Suprapubic skin (tissue), 4 donors: ENCODE data around the gene UQCC5. TPM values are rescaled to one million over a fixed set of nuclear protein-coding genes. Genes with fewer than 3 reads are reported as not detected.
"Not testable (repeated sequence)": the region's sequence is repeated elsewhere in the genome, so short reads cannot be mapped to it uniquely, and the experiment has no call there.

Experiments used
- DNase-seq, 2 donors: peaks; one replicate each; pipeline ENCODE4 v3.0.0-alpha.2; 2019; ENCODE audit warnings: low spot score in 2 of 2
- H3K27ac ChIP-seq: fragments of 200-600 bp; sonication (generic); one replicate; pipeline ENCODE4 v1.5.1; 2019
- H3K27me3 ChIP-seq: fragments of 200-600 bp; sonication (generic); one replicate; pipeline ENCODE4 v1.5.1; 2019
- H3K36me3 ChIP-seq: fragments of 200-600 bp; sonication (generic); one replicate; pipeline ENCODE4 v1.5.1; 2019
- H3K4me1 ChIP-seq: fragments of 200-600 bp; sonication (generic); one replicate; pipeline ENCODE4 v1.5.1; 2019
- H3K4me3 ChIP-seq: fragments of 200-600 bp; sonication (generic); one replicate; pipeline ENCODE4 v1.5.1; 2019; ENCODE audit warnings: mild to moderate bottlenecking
- H3K9me3 ChIP-seq: fragments of 200-600 bp; sonication (generic); one replicate; pipeline ENCODE4 v1.5.1; 2019
- EP300 ChIP-seq: sonication (generic); formaldehyde crosslinking; IDR thresholded peaks from one replicate; pipeline ENCODE4 v1.6.1; 2017; ENCODE audit warnings: antibody characterized with exemption
- POLR2A ChIP-seq, 2 donors: fragments of 450-650 bp; IDR thresholded peaks; one replicate each; pipeline ENCODE4 v1.6.1; 2017; ENCODE audit warnings: antibody characterized with exemption in 2 of 2, mild to moderate bottlenecking in 2 of 2, moderate library complexity in 2 of 2
- POLR2AphosphoS5 ChIP-seq, 3 donors: sonication (generic); formaldehyde crosslinking; IDR thresholded peaks; one replicate each; pipeline ENCODE4 v1.6.1; 2017; ENCODE audit warnings: antibody characterized with exemption in 3 of 3
- WGBS: methylation state at CpG from one replicate; pipeline ENCODE4 v1.1.5; 2018; 5-methylcytosine and 5-hydroxymethylcytosine counted together
- total RNA-seq, 4 donors: library from RNA; depleted of rRNA; stranded (reverse); fragments of >200 nt; gene quantifications; one replicate each; pipeline ENCODE4 v1.1.0, GENCODE V29; 2016
- TF ChIP-seq, protein P1 (sequence below), 2 donors: fragments of 200-600 bp in 1 of 2; fragments of 450-650 bp in 1 of 2; sonication (generic) in 1 of 2; IDR thresholded peaks; one replicate each; pipeline ENCODE4 v1.5.1; 2016 to 2019; ENCODE audit warnings: antibody characterized with exemption in 2 of 2, mild to moderate bottlenecking in 1 of 2, moderate library complexity in 1 of 2

Gene UQCC5
- total RNA-seq, 4 donors from 2014 or later = 0.68 to 4.0 (median 1.2) TPM

- peaks cover 26% of the 10 kb centered on the region for H3K4me1 ChIP-seq
- H3K36me3 ChIP-seq = peaks cover 50% of the 10 kb centered on the region
- peak overlapping the region; percentile 74 for H3K27ac ChIP-seq
- H3K9me3 ChIP-seq = no peaks in the 10 kb centered on the region
- no peaks in the 10 kb centered on the region for H3K27me3 ChIP-seq
- WGBS = 89% methylated on average over 18 of the region's 18 CpGs
- DNase-seq = peak in 1 of 2 donors; percentile 62
- TF ChIP-seq EP300 = no peak
- no peak for TF ChIP-seq POLR2AphosphoS5 (IDR thresholded peaks at IDR 0.05)
- TF ChIP-seq, protein P1, sequence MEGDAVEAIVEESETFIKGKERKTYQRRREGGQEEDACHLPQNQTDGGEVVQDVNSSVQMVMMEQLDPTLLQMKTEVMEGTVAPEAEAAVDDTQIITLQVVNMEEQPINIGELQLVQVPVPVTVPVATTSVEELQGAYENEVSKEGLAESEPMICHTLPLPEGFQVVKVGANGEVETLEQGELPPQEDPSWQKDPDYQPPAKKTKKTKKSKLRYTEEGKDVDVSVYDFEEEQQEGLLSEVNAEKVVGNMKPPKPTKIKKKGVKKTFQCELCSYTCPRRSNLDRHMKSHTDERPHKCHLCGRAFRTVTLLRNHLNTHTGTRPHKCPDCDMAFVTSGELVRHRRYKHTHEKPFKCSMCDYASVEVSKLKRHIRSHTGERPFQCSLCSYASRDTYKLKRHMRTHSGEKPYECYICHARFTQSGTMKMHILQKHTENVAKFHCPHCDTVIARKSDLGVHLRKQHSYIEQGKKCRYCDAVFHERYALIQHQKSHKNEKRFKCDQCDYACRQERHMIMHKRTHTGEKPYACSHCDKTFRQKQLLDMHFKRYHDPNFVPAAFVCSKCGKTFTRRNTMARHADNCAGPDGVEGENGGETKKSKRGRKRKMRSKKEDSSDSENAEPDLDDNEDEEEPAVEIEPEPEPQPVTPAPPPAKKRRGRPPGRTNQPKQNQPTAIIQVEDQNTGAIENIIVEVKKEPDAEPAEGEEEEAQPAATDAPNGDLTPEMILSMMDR (IDR thresholded peaks at IDR 0.05) = no peak
- TF ChIP-seq POLR2A (IDR thresholded peaks at IDR 0.05) = no peak
- H3K4me3 ChIP-seq = no peak overlapping the region
Measured at GRCh38 chr3:52524258-52524751, 12.1 kb upstream of the UQCC5 start.

GRCh38 chr3:52524752-52525679, 11.4 kb upstream of the UQCC5 start:
- WGBS = 27% methylated on average over 21 of the region's 34 CpGs

DNA sequence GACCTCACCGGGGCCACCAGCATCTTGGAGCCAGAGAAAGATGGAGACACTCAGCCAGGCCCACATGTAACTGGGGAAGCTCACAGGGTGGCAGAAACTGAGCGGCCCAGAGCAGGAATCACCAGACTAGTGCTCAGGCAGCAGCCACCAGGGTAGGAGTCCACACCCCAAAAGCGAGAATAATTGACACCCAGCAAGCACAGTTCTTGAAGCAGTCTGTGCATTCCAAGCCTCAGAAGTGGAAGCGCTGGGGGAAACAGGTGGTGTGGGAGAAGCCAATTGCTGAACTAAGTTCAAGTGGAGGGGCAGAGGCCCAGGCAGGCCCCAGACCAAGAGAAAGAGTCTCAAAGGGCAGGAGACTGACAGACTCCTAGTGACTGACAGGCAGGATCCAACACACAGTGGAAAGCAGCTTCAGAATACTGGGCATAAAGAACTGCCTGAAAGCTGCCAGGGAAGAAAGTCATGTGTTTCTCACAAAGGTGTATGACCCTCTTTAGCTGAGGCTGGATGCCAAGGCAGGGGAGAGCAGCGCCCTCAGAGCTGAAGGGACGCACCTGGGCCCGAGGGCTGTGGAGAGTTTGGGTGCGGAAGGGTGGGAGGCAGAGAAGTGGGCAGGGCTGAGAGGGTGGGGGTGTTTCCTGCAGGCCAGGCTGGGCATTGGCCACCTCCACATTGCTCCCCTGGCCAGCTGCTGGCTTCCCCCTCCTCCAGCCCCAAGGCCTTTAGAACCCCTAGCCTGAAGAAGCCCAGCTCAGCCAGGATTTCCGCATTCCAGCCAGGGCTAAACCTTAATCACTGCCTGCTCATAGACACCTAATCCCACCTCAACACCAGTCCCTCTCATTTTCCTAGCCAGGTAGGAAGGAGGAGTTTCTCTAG, 10.5 kb upstream of the UQCC5 start:
- Histone ChIP-seq H3K9me3 (no peaks in the 10 kb centered on the region), H3K4me1 (peaks cover 41% of the 10 kb centered on the region), H3K27ac (peak overlapping the region; percentile 74), H3K36me3 (peaks cover 50% of the 10 kb centered on the region), H3K4me3 (no peak overlapping the region), H3K27me3 (no peaks in the 10 kb centered on the region)
- TF ChIP-seq, protein P1 (IDR thresholded peaks at IDR 0.05) = no peak
- TF ChIP-seq POLR2A (IDR thresholded peaks at IDR 0.05) (no peak), EP300 (no peak), POLR2AphosphoS5 (IDR thresholded peaks at IDR 0.05) (no peak)
- WGBS = 68% methylated on average over 8 of the region's 9 CpGs
- peak in 1 of 2 donors; percentile 76 for DNase-seq

More at GRCh38 chr3:52524752-52525679, 11.4 kb upstream of the UQCC5 start:
- H3K36me3 ChIP-seq = peaks cover 50% of the 10 kb centered on the region
- no peaks in the 10 kb centered on the region for H3K9me3 ChIP-seq
- no peak for TF ChIP-seq POLR2AphosphoS5 (IDR thresholded peaks at IDR 0.05)
- TF ChIP-seq, protein P1 (IDR thresholded peaks at IDR 0.05) = no peak
- TF ChIP-seq EP300 = no peak
- TF ChIP-seq POLR2A (IDR thresholded peaks at IDR 0.05) = no peak
- peaks cover 32% of the 10 kb centered on the region for H3K4me1 ChIP-seq
- peak overlapping the region; percentile 74 for H3K27ac ChIP-seq
- peak overlapping the region; percentile 8 for H3K4me3 ChIP-seq
- no peaks in the 10 kb centered on the region for H3K27me3 ChIP-seq
- peak in 1 of 2 donors; percentile 73 for DNase-seq

DNA sequence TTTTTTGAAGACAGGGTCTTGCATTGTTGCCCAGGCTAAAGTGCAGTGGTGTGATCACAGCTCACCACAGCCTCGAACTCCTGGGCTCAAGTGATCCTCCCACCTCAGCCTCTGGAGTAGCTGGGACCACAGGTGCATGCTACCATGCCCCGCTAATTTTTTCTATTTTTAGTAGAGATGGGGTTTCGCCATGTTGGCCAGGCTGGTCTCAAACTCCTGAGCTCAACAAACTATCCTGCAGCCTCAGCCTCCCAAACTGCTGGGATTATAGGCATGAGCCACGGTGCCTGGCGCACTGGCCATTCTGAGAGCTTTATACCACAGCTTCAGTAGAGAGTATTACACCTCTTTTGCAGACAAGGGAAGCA, 9.8 kb upstream of the UQCC5 start:
- not testable (repeated sequence) for H3K27me3 ChIP-seq, H3K27ac ChIP-seq, DNase-seq, H3K9me3 ChIP-seq, H3K4me3 ChIP-seq
- Histone ChIP-seq H3K36me3 (peaks cover 50% of the 10 kb centered on the region), H3K4me1 (peaks cover 48% of the 10 kb centered on the region)
- 90% methylated on average over 5 of the region's 5 CpGs for WGBS

DNA sequence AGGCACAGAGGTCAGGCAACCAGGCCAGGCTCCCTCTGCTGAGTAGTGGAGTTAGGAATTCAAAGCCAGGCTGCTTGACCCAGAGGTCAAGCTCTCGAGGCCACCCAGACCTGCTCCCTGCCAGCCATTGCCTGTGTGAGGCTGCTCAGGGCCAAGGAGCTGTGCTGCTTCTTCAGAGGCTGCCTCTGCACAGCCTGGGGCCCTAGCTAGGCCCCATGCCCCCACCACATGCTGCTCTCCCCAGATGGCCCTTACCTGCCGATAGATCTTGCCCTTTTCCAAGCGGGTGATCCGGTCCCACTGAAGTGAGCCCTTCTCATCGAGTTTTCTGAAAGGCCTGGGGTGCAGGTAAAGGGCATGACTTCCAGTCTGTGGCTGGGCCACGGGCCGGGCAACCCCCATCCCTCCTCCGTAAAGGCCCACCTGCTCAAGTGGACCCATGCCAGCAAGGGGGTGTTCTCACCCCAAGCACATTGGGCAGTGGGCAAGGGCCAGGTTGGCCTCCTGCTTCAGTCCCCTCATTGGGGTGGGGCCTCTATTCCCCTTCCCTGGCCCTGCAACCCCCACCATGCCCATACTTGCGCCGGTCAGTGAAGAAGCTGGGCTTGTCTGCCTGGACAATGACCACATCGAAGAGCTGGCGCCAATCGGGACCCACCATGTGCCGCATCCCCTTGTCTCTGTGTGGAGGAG, 9.2 kb upstream of the UQCC5 start:
- Histone ChIP-seq H3K27ac (no peak overlapping the region), H3K4me1 (peaks cover 53% of the 10 kb centered on the region), H3K36me3 (peaks cover 46% of the 10 kb centered on the region), H3K9me3 (no peaks in the 10 kb centered on the region), H3K27me3 (no peaks in the 10 kb centered on the region), H3K4me3 (no peak overlapping the region)
- DNase-seq = peak; percentile 60 to 61
- no peak for TF ChIP-seq EP300
- TF ChIP-seq, protein P1 (IDR thresholded peaks at IDR 0.05) = no peak
- no peak for TF ChIP-seq POLR2AphosphoS5 (IDR thresholded peaks at IDR 0.05)
- no peak for TF ChIP-seq POLR2A (IDR thresholded peaks at IDR 0.05)
- 90% methylated on average over 9 of the region's 14 CpGs for WGBS
